A204.1 (cell line): ENCODE results near the gene BBC3.

Source experiments
- FAIRE-seq: peaks from 2 replicates; lab custom pipeline; 2012; peaks lifted over from hg19 to GRCh38; lab: Jason Lieb, UNC

The BBC3 gene

GRCh38 chr19:47188507-47189033, 42.4 kb downstream of the BBC3 start:
- no peak for FAIRE-seq

GRCh38 chr19:47187797-47188196, 43.2 kb downstream of the BBC3 start:
- FAIRE-seq, result no peak

GRCh38 chr19:47187335-47187655, 43.7 kb downstream of the BBC3 start:
- no peak for FAIRE-seq

GRCh38 chr19:47186446-47187334, 44.3 kb downstream of the BBC3 start:
- FAIRE-seq, result no peak

GRCh38 chr19:47183601-47184000, 47.4 kb downstream of the BBC3 start:
- no peak for FAIRE-seq

- no peak for FAIRE-seq
These were observed 51.2 kb downstream of the BBC3 start for GRCh38 chr19:47179653-47180310.

GRCh38 chr19:47176627-47177090, 54.3 kb downstream of the BBC3 start:
- FAIRE-seq, result no peak

GRCh38 chr19:47176071-47176626, 54.9 kb downstream of the BBC3 start:
- FAIRE-seq, result no peak

GRCh38 chr19:47172666-47173455, 58.1 kb downstream of the BBC3 start:
- FAIRE-seq, result no peak
